ENCODE results near the gene CSNK2A2.

CSNK2A2 gene

GRCh38 chr16:58198022-58198683 is at the start of gene CSNK2A2:
Gene CSNK2A2 (minus strand): TSS chr16:58198106. CDS start chr16:58197736, 370 bp downstream.
- H3K4me3 ChIP-seq (ENCODE audit: low read depth, low read length) = peak within 1 kb of the TSS; percentile 94
- peak; percentile 52 for TF ChIP-seq CTCF (IDR thresholded peaks at IDR 0.05; ENCODE audit: low read depth, low read length, missing control alignments)
- DNase-seq (ENCODE audit: low read depth) = peak; percentile 27

DNA sequence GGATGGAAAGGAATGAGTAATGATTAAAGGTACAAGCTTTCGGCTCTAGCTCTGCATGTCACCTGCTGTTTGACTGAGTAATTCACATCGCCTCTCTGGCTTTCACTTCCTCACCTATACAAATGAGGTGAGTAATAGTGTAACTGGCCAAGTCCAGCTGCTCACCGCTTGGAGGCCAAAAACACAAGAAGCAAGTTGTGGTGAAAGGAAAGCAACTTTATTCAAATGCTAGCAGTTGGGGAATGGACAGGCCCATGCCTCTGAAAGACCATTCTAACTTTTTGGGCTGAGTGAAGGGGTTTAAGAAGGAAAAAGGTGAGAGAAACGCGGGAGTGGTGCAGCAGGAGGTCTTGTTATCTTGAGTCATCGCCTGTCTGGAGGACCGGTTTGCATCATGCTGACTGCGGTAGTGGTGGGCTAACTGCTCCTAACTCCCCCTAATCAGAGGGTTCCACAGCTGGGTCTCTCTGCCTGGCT is 45.7 kb upstream of the CSNK2A2 start:
- peak; percentile 22 for TF ChIP-seq CTCF (IDR thresholded peaks at IDR 0.05; ENCODE audit: low read depth, low read length, missing control alignments)
- DNase-seq (ENCODE audit: low read depth) = peak; percentile 89
- H3K4me3 ChIP-seq (ENCODE audit: low read depth, low read length) = peak overlapping the region; percentile 33

- TF ChIP-seq CTCF (IDR thresholded peaks at IDR 0.05; ENCODE audit: low read depth, low read length, missing control alignments) = no peak
- no peak for DNase-seq (ENCODE audit: low read depth)
- no peak overlapping the region for H3K4me3 ChIP-seq (ENCODE audit: low read depth, low read length)
Observed at GRCh38 chr16:58236831-58237230, 38.9 kb upstream of the CSNK2A2 start.

GRCh38 chr16:58236231-58236690 is 38.4 kb upstream of the CSNK2A2 start:
- peak overlapping the region; percentile 56 for H3K4me3 ChIP-seq (ENCODE audit: low read depth, low read length)
- no peak for TF ChIP-seq CTCF (IDR thresholded peaks at IDR 0.05; ENCODE audit: low read depth, low read length, missing control alignments)
- no peak for DNase-seq (ENCODE audit: low read depth)

DNA sequence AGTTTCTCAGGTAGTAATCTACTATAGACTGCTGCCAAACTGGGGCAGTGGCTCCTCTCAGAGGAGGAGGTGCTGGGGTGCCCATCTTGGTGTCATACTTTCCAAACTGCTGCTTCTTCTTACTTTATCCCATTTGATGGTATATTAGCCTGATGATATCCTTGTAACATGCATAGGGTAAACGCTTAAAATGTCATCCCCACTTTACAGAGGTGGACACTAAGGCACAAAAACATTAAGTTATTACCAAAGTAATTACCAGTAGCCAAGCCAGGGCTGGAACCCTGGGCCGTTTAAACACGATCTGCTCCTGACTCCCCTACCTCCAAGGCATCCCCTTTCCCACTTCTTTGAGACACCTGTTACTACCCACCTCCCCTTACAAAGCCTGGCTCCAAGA is 37.8 kb upstream of the CSNK2A2 start:
- no peak for DNase-seq (ENCODE audit: low read depth)
- TF ChIP-seq CTCF (IDR thresholded peaks at IDR 0.05; ENCODE audit: low read depth, low read length, missing control alignments) = no peak
- H3K4me3 ChIP-seq (ENCODE audit: low read depth, low read length) = no peak overlapping the region

GRCh38 chr16:58234831-58235595 is 37.1 kb upstream of the CSNK2A2 start:
- TF ChIP-seq CTCF (IDR thresholded peaks at IDR 0.05; ENCODE audit: low read depth, low read length, missing control alignments) = no peak
- DNase-seq (ENCODE audit: low read depth) = no peak
- H3K4me3 ChIP-seq (ENCODE audit: low read depth, low read length) = no peak overlapping the region
